ENCODE data around the gene THEM5.

Gene THEM5

DNA sequence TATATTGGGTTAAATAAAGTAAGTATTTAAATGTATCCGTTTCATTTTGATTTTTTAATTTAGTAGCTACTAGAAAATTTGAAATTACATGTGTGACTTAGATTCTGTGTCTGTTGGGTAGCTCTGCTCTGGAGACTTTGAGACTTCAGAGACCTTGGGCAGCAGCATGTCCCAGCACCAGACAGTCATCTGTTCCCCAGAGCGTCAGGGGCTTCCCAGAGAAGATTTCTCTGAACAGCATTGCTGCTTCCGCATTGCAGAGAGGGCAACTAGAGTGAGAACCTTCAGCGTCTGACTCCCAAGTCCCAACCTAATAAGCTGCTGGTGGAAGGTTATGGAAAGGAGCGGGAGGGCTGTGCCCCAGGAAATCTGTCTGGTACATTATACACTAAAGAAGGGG lies 54.9 kb downstream of the THEM5 start:
- DNase-seq (ENCODE audit: low spot score in 2 of 2) (no peak), ATAC-seq (replicated peaks; ENCODE audit: extremely low read depth, poor library complexity, severe bottlenecking) (no peak)
- H3K4me3 Mint-ChIP-seq: no peak overlapping the region
- H3K27me3 Mint-ChIP-seq: peaks cover 23% of the 10 kb centered on the region
- H3K27ac Mint-ChIP-seq (ENCODE audit: low read depth): no peak overlapping the region
- H3K9me3 Mint-ChIP-seq: no peaks in the 10 kb centered on the region
- H3K36me3 Mint-ChIP-seq (ENCODE audit: insufficient read depth): peaks cover 7% of the 10 kb centered on the region
- peaks cover 10% of the 10 kb centered on the region for H3K4me1 Mint-ChIP-seq
